GM18909 (cell line): ENCODE data around the gene CD40.

ENCODE experiments used
- ATAC-seq: cut with Tn5 transposase; IDR thresholded peaks from one replicate; pipeline ENCODE4 v1.9.1; 2021; ENCODE audit warnings: mild to moderate bottlenecking; ENCODE audit not compliant: unreplicated experiment, poor library complexity

Gene CD40

GRCh38 chr20:46121184-46121930 is 3.2 kb downstream of the CD40 start:
- ATAC-seq, result no peak

GRCh38 chr20:46122071-46122470 is 4.0 kb downstream of the CD40 start:
- ATAC-seq, result no peak

- ATAC-seq, result no peak
Observed at GRCh38 chr20:46122516-46123481, 4.7 kb downstream of the CD40 start.

- no peak for ATAC-seq
Observed at GRCh38 chr20:46123482-46124245, 5.5 kb downstream of the CD40 start.

GRCh38 chr20:46126440-46127056 is 8.4 kb downstream of the CD40 start:
- ATAC-seq, result no peak

GRCh38 chr20:46127396-46128010 is 9.4 kb downstream of the CD40 start:
- ATAC-seq, result no peak

- no peak for ATAC-seq
Observed at GRCh38 chr20:46128310-46129151, 10.4 kb downstream of the CD40 start.

- no peak for ATAC-seq
Observed at GRCh38 chr20:46129955-46130481, 11.9 kb downstream of the CD40 start.

- ATAC-seq, result no peak
Observed at GRCh38 chr20:46130534-46130933, 12.4 kb downstream of the CD40 start.

- no peak for ATAC-seq
Observed at GRCh38 chr20:46131396-46131795, 13.3 kb downstream of the CD40 start.

- no peak for ATAC-seq
Observed at GRCh38 chr20:46132705-46133120, 14.6 kb downstream of the CD40 start.

- ATAC-seq, result no peak
Observed at GRCh38 chr20:46133886-46134654, 16.0 kb downstream of the CD40 start.

GRCh38 chr20:46134716-46135115 is 16.6 kb downstream of the CD40 start:
- ATAC-seq, result no peak

- ATAC-seq, result no peak
Observed at GRCh38 chr20:46135856-46136633, 17.9 kb downstream of the CD40 start.

- ATAC-seq, result no peak
Observed at GRCh38 chr20:46137816-46138215, 19.7 kb downstream of the CD40 start.

GRCh38 chr20:46139266-46139889 is 21.3 kb downstream of the CD40 start:
- no peak for ATAC-seq
